OCI-LY7 (cell line): ENCODE data around the gene RAB3IL1. TPM values are rescaled to one million over a fixed set of nuclear protein-coding genes. Genes with fewer than 3 reads are reported as not detected.

Experiments
- BruUV-seq: library from RNA; stranded (reverse); fragments of 400-500 nt; replicated peaks from 2 replicates; lab custom pipeline; 2021; lab: Mats Ljungman, UMichigan
- CTCF ChIA-PET: fragments of 300-600 bp; sonication (Branson Sonifier 250); formaldehyde crosslinking; loops from one replicate; lab custom pipeline; 2022; ENCODE audit warnings: antibody characterized with exemption; ENCODE audit not compliant: unreplicated experiment; lab: Charles Lee
- POLR2A ChIA-PET: fragments of 300-600 bp; sonication (Branson Sonifier 250); formaldehyde crosslinking; loops from one replicate; lab custom pipeline; 2022; ENCODE audit warnings: antibody characterized with exemption; lab: Charles Lee
- DNase-seq: peaks from one replicate; pipeline ENCODE4 v3.0.0-alpha.2; 2015; ENCODE audit warnings: low spot score
- H2AFZ ChIP-seq: fragments of 200-600 bp; sonication (generic), shearing (Covaris generic); 2 replicates; pipeline ENCODE4 v1.6.1; 2014; ENCODE audit warnings: mild to moderate bottlenecking, antibody characterized with exemption, low read length, moderate library complexity
- H3K27ac ChIP-seq: fragments of 200-600 bp; sonication (generic); 2 replicates; pipeline ENCODE4 v1.5.1; 2014; ENCODE audit warnings: mixed run types, low read depth, mild to moderate bottlenecking, moderate library complexity, low read length, inconsistent platforms; ENCODE audit not compliant: poor library complexity, severe bottlenecking
- H3K36me3 ChIP-seq: fragments of 200-600 bp; sonication (generic); 2 replicates; pipeline ENCODE4 v1.6.1; 2014; ENCODE audit warnings: mild to moderate bottlenecking, antibody characterized with exemption, low read length, moderate library complexity, mixed read lengths; ENCODE audit not compliant: insufficient read depth
- H3K4me1 ChIP-seq: fragments of 200-600 bp; sonication (generic); 2 replicates; pipeline ENCODE4 v1.5.1; 2014; ENCODE audit warnings: mild to moderate bottlenecking, low read length; ENCODE audit not compliant: insufficient read depth, poor library complexity, severe bottlenecking
- H3K4me2 ChIP-seq: fragments of 200-600 bp; sonication (generic); 2 replicates; pipeline ENCODE4 v1.6.1; 2014; ENCODE audit warnings: mild to moderate bottlenecking, low read length
- H3K4me3 ChIP-seq: fragments of 200-600 bp; sonication (generic); 2 replicates; pipeline ENCODE4 v1.5.1; 2014; ENCODE audit warnings: mild to moderate bottlenecking, low read depth, low read length; ENCODE audit not compliant: poor library complexity, severe bottlenecking
- H3K79me2 ChIP-seq: fragments of 200-600 bp; sonication (generic); 2 replicates; pipeline ENCODE4 v1.6.1; 2016; ENCODE audit warnings: low read depth, mild to moderate bottlenecking, low read length, moderate library complexity, mixed read lengths; ENCODE audit not compliant: insufficient read depth
- H3K9me2 ChIP-seq: fragments of 200-600 bp; sonication (generic); 2 replicates; pipeline ENCODE4 v1.6.1; 2016; ENCODE audit warnings: mild to moderate bottlenecking, low read length, mixed read lengths; ENCODE audit not compliant: insufficient read depth
- H3K9me3 ChIP-seq: fragments of 200-600 bp; sonication (generic); 2 replicates; pipeline ENCODE4 v1.6.1; 2014; ENCODE audit warnings: mild to moderate bottlenecking, mixed run types, low read length, mixed read lengths
- H4K20me1 ChIP-seq: fragments of 200-600 bp; sonication (generic); 2 replicates; pipeline ENCODE4 v1.6.1; 2014; ENCODE audit warnings: mild to moderate bottlenecking, antibody characterized with exemption, low read length, moderate library complexity, mixed read lengths; ENCODE audit not compliant: insufficient read depth
- EZH2phosphoT487 ChIP-seq: fragments of 200-600 bp; sonication (generic); IDR thresholded peaks from 2 replicates; pipeline ENCODE4 v1.6.1; 2018; ENCODE audit warnings: low read depth, borderline replicate concordance, mild to moderate bottlenecking, mixed run types, antibody characterized with exemption, low read length, moderate library complexity, mixed read lengths
- intact Hi-C: fragments of 100-400 bp; cut with micrococcal nuclease; formaldehyde crosslinking; loops from one replicate; pipeline ENCODE4 v1.10.0; 2022; ENCODE audit not compliant: unreplicated experiment
- total RNA-seq, 2 experiments: library from RNA; depleted of rRNA in 1 of 2; stranded (reverse); fragments of >200 nt in 1 of 2; shearing (Covaris generic) in 1 of 2; gene quantifications; 2 replicates each; pipeline ENCODE4 v1.2.3, GENCODE V29; 2014 to 2022
- TF ChIP-seq, protein P1 (sequence below): fragments of 200-600 bp; sonication (generic); conservative IDR thresholded peaks from 2 replicates; pipeline ENCODE4 v1.5.1; 2014; ENCODE audit warnings: mild to moderate bottlenecking, antibody characterized with exemption, low read length, moderate library complexity, mixed read lengths

RAB3IL1 gene
- total RNA-seq, 2 experiments from 2014 or later, result not detected

DNA sequence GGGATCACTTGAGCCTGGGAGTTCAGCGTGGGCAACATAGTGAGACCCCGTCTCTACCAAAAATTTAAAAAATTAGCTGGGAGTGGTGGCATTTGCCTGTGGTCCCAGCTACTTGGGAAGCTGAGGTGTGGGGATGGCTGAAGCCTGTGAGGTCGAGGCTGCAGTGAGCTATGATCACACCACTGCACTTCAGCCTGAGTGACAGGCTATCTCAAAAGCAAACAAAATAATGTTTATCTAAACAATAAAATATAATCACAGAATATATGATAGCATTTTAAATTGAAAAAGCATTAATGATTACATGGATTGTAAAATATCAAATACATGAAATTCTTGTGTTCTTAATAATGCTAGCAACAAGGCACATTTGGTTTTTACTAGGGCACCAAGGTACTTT lies 35.5 kb upstream of the RAB3IL1 start:
- BruUV-seq, result no TSS peak
- CTCF ChIA-PET, result no interaction called here
- Histone ChIP-seq H3K79me2 (no peaks in the 10 kb centered on the region), H3K4me2 (no peak overlapping the region), H3K9me2 (no peaks in the 10 kb centered on the region), H2AFZ (no peak overlapping the region), H3K4me3 (no peak overlapping the region), H4K20me1 (no peaks in the 10 kb centered on the region), H3K36me3 (no peaks in the 10 kb centered on the region), H3K9me3 (no peaks in the 10 kb centered on the region), H3K4me1 (peaks cover 8% of the 10 kb centered on the region), H3K27ac (no peak overlapping the region)
- DNase-seq, result no peak
- TF ChIP-seq EZH2phosphoT487, result no peak
- TF ChIP-seq, protein P1, sequence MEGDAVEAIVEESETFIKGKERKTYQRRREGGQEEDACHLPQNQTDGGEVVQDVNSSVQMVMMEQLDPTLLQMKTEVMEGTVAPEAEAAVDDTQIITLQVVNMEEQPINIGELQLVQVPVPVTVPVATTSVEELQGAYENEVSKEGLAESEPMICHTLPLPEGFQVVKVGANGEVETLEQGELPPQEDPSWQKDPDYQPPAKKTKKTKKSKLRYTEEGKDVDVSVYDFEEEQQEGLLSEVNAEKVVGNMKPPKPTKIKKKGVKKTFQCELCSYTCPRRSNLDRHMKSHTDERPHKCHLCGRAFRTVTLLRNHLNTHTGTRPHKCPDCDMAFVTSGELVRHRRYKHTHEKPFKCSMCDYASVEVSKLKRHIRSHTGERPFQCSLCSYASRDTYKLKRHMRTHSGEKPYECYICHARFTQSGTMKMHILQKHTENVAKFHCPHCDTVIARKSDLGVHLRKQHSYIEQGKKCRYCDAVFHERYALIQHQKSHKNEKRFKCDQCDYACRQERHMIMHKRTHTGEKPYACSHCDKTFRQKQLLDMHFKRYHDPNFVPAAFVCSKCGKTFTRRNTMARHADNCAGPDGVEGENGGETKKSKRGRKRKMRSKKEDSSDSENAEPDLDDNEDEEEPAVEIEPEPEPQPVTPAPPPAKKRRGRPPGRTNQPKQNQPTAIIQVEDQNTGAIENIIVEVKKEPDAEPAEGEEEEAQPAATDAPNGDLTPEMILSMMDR, result no peak
- POLR2A ChIA-PET, result interaction anchor here (1.1 kb wide), 1 partner anchor 54 kb away, joined by 3 read pairs; no protein-coding TSS in a partner anchor
- intact Hi-C loops, result no loop called here

DNA sequence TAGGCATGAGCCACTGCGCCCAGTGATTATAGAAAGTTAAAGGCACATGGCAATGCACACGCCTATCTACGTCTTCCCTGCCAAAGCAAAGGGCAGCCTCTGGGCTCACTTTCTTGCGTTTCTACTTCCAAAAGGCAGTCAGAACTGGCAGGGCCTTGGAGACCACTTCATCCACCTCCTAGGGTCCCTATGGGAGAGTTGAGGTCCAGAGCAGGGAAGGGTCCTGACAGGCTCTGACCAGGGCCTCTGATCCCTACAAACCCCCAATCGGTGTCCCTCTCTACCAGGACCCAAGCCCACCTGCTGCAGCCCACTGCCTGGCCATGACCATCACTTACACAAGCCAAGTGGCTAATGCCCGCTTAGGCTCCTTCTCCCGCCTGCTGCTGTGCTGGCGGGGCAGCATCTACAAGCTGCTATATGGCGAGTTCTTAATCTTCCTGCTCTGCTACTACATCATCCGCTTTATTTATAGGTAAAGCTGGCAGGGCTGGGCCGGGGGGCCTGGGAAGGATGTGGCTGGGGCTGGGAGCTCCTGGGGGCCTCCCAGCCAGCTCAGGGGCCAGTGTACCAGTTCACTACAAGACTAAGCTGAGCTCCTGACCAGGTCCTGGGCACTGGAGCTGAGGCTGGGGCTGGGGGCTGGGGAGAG lies 34.2 kb upstream of the RAB3IL1 start:
- BruUV-seq, result no TSS peak
- no peak overlapping the region for H2AFZ ChIP-seq
- no peak overlapping the region for H3K4me3 ChIP-seq
- H4K20me1 ChIP-seq, result no peaks in the 10 kb centered on the region
- H3K27ac ChIP-seq, result no peak overlapping the region
- H3K9me3 ChIP-seq, result no peaks in the 10 kb centered on the region
- no peaks in the 10 kb centered on the region for H3K79me2 ChIP-seq
- ChIA-PET CTCF (no interaction called here), POLR2A (interaction anchor here (1.1 kb wide), 1 partner anchor 52 kb away, joined by 3 read pairs; no protein-coding TSS in a partner anchor)
- H3K9me2 ChIP-seq, result no peaks in the 10 kb centered on the region
- H3K36me3 ChIP-seq, result no peaks in the 10 kb centered on the region
- H3K4me2 ChIP-seq, result no peak overlapping the region
- intact Hi-C loops, result no loop called here
- no peak for DNase-seq
- peaks cover 8% of the 10 kb centered on the region for H3K4me1 ChIP-seq
- TF ChIP-seq EZH2phosphoT487, result no peak
- TF ChIP-seq, protein P1, result no peak

DNA sequence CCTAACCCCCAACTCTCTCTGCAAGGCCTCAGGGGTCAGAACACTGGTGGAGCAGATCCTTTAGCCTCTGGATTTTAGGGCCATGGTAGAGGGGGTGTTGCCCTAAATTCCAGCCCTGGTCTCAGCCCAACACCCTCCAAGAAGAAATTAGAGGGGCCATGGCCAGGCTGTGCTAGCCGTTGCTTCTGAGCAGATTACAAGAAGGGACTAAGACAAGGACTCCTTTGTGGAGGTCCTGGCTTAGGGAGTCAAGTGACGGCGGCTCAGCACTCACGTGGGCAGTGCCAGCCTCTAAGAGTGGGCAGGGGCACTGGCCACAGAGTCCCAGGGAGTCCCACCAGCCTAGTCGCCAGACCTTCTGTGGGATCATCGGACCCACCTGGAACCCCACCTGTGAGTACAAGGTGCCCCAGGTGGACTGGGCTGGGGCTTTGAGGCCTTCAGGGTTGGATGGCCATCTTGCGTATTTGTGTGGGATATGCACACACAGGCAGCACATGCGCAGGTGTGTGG lies 32.7 kb upstream of the RAB3IL1 start, which contains the start of gene BEST1:
Gene BEST1 (plus strand): TSS at position 317 of the 513 bp plus-strand sequence. CDS start 1,456 bp downstream, outside the sequence.
- H3K4me3 ChIP-seq, result no peak within 1 kb of the TSS
- H3K4me1 ChIP-seq, result peaks cover 8% of the 10 kb centered on the region
- CTCF ChIA-PET, result interaction anchor here (0.7 kb wide), 1 partner anchor 152 kb away, joined by 6 read pairs; no protein-coding TSS in a partner anchor
- intact Hi-C loops, result no loop called here
- no peaks in the 10 kb centered on the region for H3K79me2 ChIP-seq
- BruUV-seq, result no TSS peak
- POLR2A ChIA-PET, result interaction anchor here (0.6 to 1.0 kb wide), 2 partner anchors 18 to 51 kb away, joined by 3 read pairs; partner anchors contain the start of gene FTH1
- no peak within 1 kb of the TSS for H3K27ac ChIP-seq
- no peaks in the 10 kb centered on the region for H4K20me1 ChIP-seq
- H3K9me3 ChIP-seq, result no peaks in the 10 kb centered on the region
- H3K4me2 ChIP-seq, result no peak within 1 kb of the TSS
- 0 out of 2 replicates have a peak within 1 kb of the TSS, but pooled peaks have one; percentile 30 for H2AFZ ChIP-seq
- no peaks in the 10 kb centered on the region for H3K36me3 ChIP-seq
- no peak for TF ChIP-seq EZH2phosphoT487
- TF ChIP-seq, protein P1, result no peak
- H3K9me2 ChIP-seq, result no peaks in the 10 kb centered on the region
- DNase-seq, result no peak
